NCI-H526 (cell line): ENCODE results near the gene PSMA4.
"Not testable (repeated sequence)": the region's sequence is repeated elsewhere in the genome, so short reads cannot be mapped to it uniquely, and the experiment has no call there.

Source experiments
- DNase-seq, 2 experiments: peaks; one replicate each; lab custom pipeline; 2025; lab: John Stamatoyannopoulos, UW

The PSMA4 gene

DNA sequence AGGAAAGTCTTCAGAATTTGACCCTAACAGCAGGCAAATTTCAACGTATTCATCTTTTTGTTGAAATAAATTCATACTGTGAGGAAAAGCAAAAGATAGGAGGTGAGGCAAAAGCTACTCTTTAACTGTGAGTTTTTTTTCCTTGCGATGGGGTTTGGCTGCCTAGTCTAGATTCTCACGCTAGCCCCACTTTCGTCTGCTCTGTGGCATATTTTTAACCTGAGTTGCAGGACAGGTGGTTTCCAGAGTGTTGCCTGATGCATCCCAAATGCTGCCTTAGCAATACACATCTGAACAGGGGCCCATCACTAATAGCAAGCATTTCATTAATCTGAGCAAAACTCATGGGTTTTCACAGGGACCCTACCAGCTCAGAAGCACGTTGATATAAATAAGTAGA lies 11.7 kb downstream of the PSMA4 start:
- DNase-seq: no peak

DNA sequence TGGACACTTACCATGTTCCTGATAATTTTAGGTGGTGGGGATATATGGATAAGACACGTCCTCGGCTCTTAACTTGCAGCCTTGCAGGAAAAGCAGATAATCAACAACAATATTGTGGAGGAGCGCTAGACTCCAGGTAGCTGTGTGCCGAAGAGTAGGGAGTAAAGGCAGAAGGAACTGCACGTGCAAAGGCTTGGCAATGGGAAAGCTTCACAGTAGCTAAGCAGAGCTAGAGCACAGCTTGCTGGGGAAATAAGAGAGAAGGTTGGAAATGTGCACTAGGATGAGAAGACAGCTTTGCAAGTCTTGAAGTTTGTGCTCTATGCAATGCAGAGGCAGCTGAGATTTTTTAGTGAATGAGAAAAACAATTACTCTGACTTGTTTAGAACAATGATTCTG lies 12.4 kb downstream of the PSMA4 start:
- DNase-seq: no peak

GRCh38 chr15:78560201-78560600 lies 20.0 kb downstream of the PSMA4 start:
- DNase-seq: not testable (repeated sequence)

DNA sequence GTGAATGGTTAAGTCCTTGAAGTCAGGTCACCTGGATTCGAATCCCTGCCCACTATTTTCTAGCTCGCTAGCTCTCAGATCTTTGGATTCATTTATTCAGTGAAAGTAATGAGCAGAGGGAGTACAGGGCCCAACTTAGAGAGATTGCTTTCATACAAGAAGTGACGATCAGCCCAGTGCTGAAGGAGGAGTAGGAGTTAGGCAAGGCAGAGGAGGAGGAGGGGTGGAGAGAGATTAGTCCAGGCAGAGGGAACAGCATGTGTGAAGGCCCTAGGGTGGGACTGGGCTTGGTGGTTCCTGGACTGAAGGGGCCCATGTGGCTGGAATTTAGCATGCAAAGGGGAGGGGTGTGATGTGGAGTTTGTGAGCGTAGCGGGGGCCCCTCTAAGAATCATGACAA lies 21.2 kb downstream of the PSMA4 start:
- DNase-seq: no peak

DNA sequence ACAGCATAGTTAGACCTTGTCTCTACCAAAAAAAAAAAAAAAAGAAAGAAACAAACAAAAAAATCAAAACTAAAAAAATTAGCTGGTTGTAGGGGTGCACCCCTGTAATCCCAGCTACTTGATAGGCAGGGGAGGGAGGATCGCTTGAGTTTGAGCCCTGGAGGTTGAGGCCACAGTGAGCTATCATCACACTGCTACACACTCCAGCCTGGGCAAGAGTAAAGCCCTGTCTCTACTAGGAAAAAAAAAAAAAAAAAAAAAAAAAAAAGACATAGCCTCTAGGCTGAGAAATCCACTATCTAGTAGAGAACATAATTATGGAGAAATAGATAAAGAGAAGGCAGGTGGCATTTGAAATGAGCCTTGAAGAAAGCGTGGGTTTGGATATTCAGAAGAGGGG lies 22.8 kb downstream of the PSMA4 start:
- no peak for DNase-seq

DNA sequence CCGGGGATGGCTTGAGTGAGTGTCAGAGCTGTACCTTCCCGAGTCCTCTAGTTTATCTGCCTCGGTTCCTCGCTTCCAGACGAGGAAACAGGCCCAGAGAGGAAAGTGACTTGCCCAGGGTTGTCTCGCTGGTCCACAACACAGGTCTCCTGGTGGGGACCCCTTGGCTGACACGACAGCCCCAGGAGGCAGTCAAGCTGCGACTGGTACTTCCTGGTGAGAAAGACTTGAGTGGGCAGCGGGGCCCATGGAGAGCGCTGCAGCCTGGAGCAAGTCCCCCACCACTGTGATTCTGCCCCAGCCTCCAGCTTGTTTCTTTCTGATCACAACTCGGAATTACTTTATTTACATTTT lies 24.5 kb downstream of the PSMA4 start:
- DNase-seq: no peak

GRCh38 chr15:78565097-78565950 lies 25.1 kb downstream of the PSMA4 start, which contains the start of gene CHRNA5:
TSS of gene CHRNA5 (plus strand) at chr15:78565520. CDS start at chr15:78565720, 200 bp downstream.
- DNase-seq: peak; percentile 90 to 98

- DNase-seq: peak; percentile 62 to 76
Measured at GRCh38 chr15:78565951-78566774, 25.9 kb downstream of the PSMA4 start.

- DNase-seq: peak in 1 of 2 experiments; percentile 29
Measured at GRCh38 chr15:78567531-78567930, 27.3 kb downstream of the PSMA4 start.

- DNase-seq: no peak
Measured at GRCh38 chr15:78570710-78571109, 30.5 kb downstream of the PSMA4 start.

DNA sequence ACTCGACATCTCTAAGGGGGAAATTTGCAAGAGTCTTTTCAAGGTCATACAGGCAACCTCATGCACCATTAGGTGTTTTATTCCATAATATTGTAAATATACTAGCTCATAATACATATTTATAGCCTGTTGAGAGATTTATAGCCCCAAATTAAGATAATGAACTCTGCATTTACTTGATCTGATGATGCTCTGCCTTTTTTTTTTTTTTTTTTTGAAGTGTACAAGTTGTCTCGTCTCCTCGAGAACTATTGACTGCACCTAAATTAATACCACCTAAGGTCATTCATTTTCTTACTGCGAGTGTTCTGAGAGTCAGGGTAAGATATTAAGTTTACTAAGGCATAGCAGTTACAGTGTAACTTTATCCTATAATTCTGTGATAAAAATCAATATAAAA lies 31.1 kb downstream of the PSMA4 start:
- no peak for DNase-seq

DNA sequence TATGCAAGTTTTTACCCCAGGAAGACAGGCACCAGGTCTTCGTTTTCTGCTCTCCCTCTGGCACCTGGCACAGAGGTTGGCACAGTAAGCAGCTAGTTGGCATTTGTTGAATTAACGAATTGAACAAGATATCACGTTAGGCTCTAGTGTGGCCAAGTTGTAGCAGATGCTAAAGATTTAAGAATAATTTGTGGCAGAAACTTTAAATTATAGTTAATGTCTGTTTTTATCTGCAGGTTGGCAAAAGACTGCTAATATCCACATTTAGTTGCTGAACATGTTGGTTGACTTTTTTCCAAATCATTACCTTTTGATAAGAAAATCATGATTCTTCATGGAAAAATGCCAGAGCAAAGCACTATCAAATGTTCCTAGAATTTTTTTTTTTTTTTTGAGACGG lies 33.2 kb downstream of the PSMA4 start:
- DNase-seq: no peak

- no peak for DNase-seq
Measured at GRCh38 chr15:78574944-78575343, 34.7 kb downstream of the PSMA4 start.

- DNase-seq: no peak
Measured at GRCh38 chr15:78597583-78597982, 57.3 kb downstream of the PSMA4 start.

GRCh38 chr15:78598348-78598747 lies 58.1 kb downstream of the PSMA4 start:
- no peak for DNase-seq

GRCh38 chr15:78599189-78599588 lies 58.9 kb downstream of the PSMA4 start:
- DNase-seq: no peak
